Naive B cell (primary cell): Measurements from ENCODE around the gene HTRA3. TPM values are rescaled to one million over a fixed set of nuclear protein-coding genes. Genes with fewer than 3 reads are reported as not detected.

Experiments
- ATAC-seq, 2 donors: fragments of 150-1000 bp; cut with Tn5 transposase; 2 replicates each; pipeline ENCODE4 v1.10.0; 2021; ENCODE audit warnings: low read depth in 2 of 2, mild to moderate bottlenecking in 2 of 2, moderate library complexity in 2 of 2
- DNase-seq: peaks from one replicate; pipeline ENCODE4 v3.0.0; 2022
- H3K27ac Mint-ChIP-seq, 6 donors: one replicate each; pipeline ENCODE4 v1.8.0; 2020 to 2022; ENCODE audit warnings: mild to moderate bottlenecking in 6 of 6, mixed read lengths in 6 of 6, moderate library complexity in 5 of 6, inconsistent platforms in 2 of 6
- H3K27me3 Mint-ChIP-seq, 3 donors: one replicate each; pipeline ENCODE4 v1.8.0; 2021 to 2022; ENCODE audit warnings: mixed read lengths in 3 of 3, mild to moderate bottlenecking in 1 of 3
- H3K36me3 Mint-ChIP-seq, 2 donors: one replicate each; pipeline ENCODE4 v1.8.0; 2020 to 2022; ENCODE audit warnings: mixed read lengths in 2 of 2, inconsistent platforms in 1 of 2, mild to moderate bottlenecking in 1 of 2
- H3K4me1 Mint-ChIP-seq, 3 donors: one replicate each; pipeline ENCODE4 v1.8.0; 2020 to 2022; ENCODE audit warnings: mixed read lengths in 3 of 3, inconsistent platforms in 1 of 3, mild to moderate bottlenecking in 1 of 3, moderate library complexity in 1 of 3
- H3K4me3 Mint-ChIP-seq, 8 donors: one replicate each; pipeline ENCODE4 v1.8.0; 2020 to 2022; ENCODE audit warnings: mild to moderate bottlenecking in 8 of 8, mixed read lengths in 8 of 8, moderate library complexity in 8 of 8, inconsistent platforms in 2 of 8
- H3K9me3 Mint-ChIP-seq, 7 donors: one replicate each; pipeline ENCODE4 v1.8.0; 2020 to 2022; ENCODE audit warnings: mixed read lengths in 7 of 7, mild to moderate bottlenecking in 5 of 7, inconsistent platforms in 2 of 7, moderate library complexity in 1 of 7
- polyA plus RNA-seq, 6 donors: library from polyadenylated mRNA; unstranded; fragments of 300-500 nt; fragmentation: Illumina TruSeq; gene quantifications; one replicate each; pipeline ENCODE4 v1.2.3, GENCODE V29; 2021; ENCODE audit warnings: low read depth in 6 of 6

The HTRA3 gene
- polyA plus RNA-seq, 6 donors from 2014 or later = not detected

- no peak for DNase-seq
- peaks cover 4 to 12% (median 8%) of the 10 kb centered on the region in 3 donors for H3K4me1 Mint-ChIP-seq
- ATAC-seq = no peak
- H3K9me3 Mint-ChIP-seq = peaks cover 0 to 7% (median 2%) of the 10 kb centered on the region in 7 donors
- no peak overlapping the region for H3K4me3 Mint-ChIP-seq
- no peaks in the 10 kb centered on the region for H3K36me3 Mint-ChIP-seq
- H3K27me3 Mint-ChIP-seq = peaks cover 0 to 5% (median 0%) of the 10 kb centered on the region in 3 donors
- H3K27ac Mint-ChIP-seq = peak overlapping the region in 1 of 6 donors; percentile 47
These were observed 24.5 kb downstream of the HTRA3 start for GRCh38 chr4:8294036-8294435.

GRCh38 chr4:8294775-8295174 is 25.2 kb downstream of the HTRA3 start:
- peak overlapping the region in 1 of 6 donors; percentile 14 for H3K27ac Mint-ChIP-seq
- DNase-seq (no peak), ATAC-seq (no peak)
- no peaks in the 10 kb centered on the region for H3K36me3 Mint-ChIP-seq
- H3K9me3 Mint-ChIP-seq = peaks cover 0 to 7% (median 2%) of the 10 kb centered on the region in 7 donors
- H3K4me1 Mint-ChIP-seq = peaks cover 4 to 12% (median 8%) of the 10 kb centered on the region in 3 donors
- peaks cover 0 to 5% (median 0%) of the 10 kb centered on the region in 3 donors for H3K27me3 Mint-ChIP-seq
- H3K4me3 Mint-ChIP-seq = no peak overlapping the region

DNA sequence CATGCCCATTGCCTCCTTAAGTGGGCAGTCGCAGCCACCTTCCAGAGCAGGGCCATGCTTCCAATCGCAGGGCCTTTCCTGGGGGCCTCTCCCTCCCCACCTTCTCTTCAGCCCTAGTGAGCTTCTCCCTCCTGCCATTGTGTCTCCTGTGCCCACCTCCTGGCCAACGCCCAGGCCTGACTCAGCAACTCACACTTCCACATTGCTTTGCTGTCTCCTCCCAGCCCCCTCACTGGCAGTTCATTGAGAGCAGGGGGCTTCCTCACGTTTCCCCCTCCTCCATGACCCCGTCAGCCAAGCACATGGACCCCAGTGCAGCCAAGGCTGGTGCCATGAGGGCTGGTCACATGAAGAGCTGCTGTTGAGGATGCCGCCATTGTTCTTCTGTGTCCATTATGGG is 25.9 kb downstream of the HTRA3 start:
- Mint-ChIP-seq H3K9me3 (peaks cover 0 to 7% (median 5%) of the 10 kb centered on the region in 7 donors), H3K4me1 (peaks cover 1 to 10% (median 8%) of the 10 kb centered on the region in 3 donors), H3K27ac (no peak overlapping the region), H3K27me3 (peaks cover 0 to 5% (median 0%) of the 10 kb centered on the region in 3 donors), H3K4me3 (no peak overlapping the region), H3K36me3 (peaks cover 0 to 2% of the 10 kb centered on the region in 2 donors)
- DNase-seq = no peak
- ATAC-seq = no peak

- Mint-ChIP-seq H3K4me3 (no peak overlapping the region), H3K27ac (no peak overlapping the region), H3K36me3 (peaks cover 0 to 10% of the 10 kb centered on the region in 2 donors), H3K9me3 (peaks cover 4 to 15% (median 10%) of the 10 kb centered on the region in 7 donors), H3K4me1 (peaks cover 1 to 7% (median 3%) of the 10 kb centered on the region in 3 donors), H3K27me3 (peaks cover 0 to 5% (median 0%) of the 10 kb centered on the region in 3 donors)
- ATAC-seq = no peak
- no peak for DNase-seq
These were observed 26.9 kb downstream of the HTRA3 start for GRCh38 chr4:8296491-8296890.

DNA sequence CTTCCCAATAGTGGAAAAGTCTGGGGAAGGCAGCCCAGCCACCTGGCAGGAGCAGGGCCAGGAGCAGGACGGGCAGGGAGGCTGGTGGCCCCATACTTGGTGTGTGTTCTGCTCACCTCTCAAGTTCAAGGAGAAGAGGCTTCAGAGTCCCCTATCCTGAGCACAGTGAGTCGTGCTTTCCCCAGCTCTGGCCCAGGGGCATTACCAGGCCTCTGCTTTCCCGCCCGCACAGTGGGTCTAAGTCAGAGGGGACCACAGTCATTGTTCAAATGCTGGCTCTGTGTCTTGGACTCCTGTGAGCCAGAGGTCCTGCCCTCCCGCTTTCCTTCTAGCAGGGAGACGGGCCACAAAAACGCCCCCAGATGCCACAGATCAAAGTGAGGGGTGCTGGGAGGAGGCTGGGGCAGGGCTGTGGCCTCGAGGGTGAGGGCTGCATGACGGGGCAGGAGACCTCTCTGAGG is 27.6 kb downstream of the HTRA3 start:
- H3K36me3 Mint-ChIP-seq = peaks cover 0 to 10% of the 10 kb centered on the region in 2 donors
- H3K27ac Mint-ChIP-seq = no peak overlapping the region
- H3K27me3 Mint-ChIP-seq = peaks cover 0 to 7% (median 5%) of the 10 kb centered on the region in 3 donors
- H3K9me3 Mint-ChIP-seq = peaks cover 4 to 15% (median 10%) of the 10 kb centered on the region in 7 donors
- ATAC-seq (no peak), DNase-seq (no peak)
- H3K4me3 Mint-ChIP-seq = no peak overlapping the region
- H3K4me1 Mint-ChIP-seq = peaks cover 0 to 5% (median 1%) of the 10 kb centered on the region in 3 donors

- Mint-ChIP-seq H3K27ac (no peak overlapping the region), H3K9me3 (peaks cover 4 to 19% (median 13%) of the 10 kb centered on the region in 7 donors), H3K4me1 (peaks cover 0 to 5% (median 1%) of the 10 kb centered on the region in 3 donors), H3K36me3 (peaks cover 0 to 14% of the 10 kb centered on the region in 2 donors), H3K4me3 (no peak overlapping the region), H3K27me3 (peaks cover 0 to 14% (median 10%) of the 10 kb centered on the region in 3 donors)
- ATAC-seq = no peak
- DNase-seq = no peak
These were observed 28.3 kb downstream of the HTRA3 start for GRCh38 chr4:8297691-8298485.

DNA sequence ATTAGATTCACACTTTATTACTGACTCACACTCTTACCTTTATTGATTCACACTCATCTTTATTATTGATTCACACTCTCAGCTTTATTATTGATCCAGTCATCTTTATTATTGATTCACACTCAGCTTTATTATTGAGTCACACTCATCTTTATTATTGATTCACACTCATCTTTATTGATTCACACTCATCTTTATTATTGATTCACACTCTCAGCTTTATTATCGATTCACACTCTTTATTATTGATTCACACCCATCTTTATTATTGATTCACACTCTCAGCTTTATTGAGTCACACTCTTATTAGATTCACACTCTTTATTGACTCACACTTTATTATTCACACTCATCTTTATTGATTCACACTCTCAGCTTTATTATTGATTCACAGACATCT is 31.3 kb downstream of the HTRA3 start:
- ATAC-seq (no peak), DNase-seq (no peak)
- Mint-ChIP-seq H3K27me3 (peaks cover 3 to 26% (median 20%) of the 10 kb centered on the region in 3 donors), H3K9me3 (peaks cover 0 to 19% (median 13%) of the 10 kb centered on the region in 7 donors), H3K4me1 (peaks cover 0 to 3% (median 0%) of the 10 kb centered on the region in 3 donors), H3K4me3 (no peak overlapping the region), H3K36me3 (peaks cover 0 to 25% of the 10 kb centered on the region in 2 donors), H3K27ac (no peak overlapping the region)

- DNase-seq (no peak), ATAC-seq (no peak)
- Mint-ChIP-seq H3K9me3 (peaks cover 0 to 19% (median 13%) of the 10 kb centered on the region in 7 donors), H3K36me3 (peaks cover 0 to 25% of the 10 kb centered on the region in 2 donors), H3K27me3 (peaks cover 3 to 26% (median 26%) of the 10 kb centered on the region in 3 donors), H3K4me1 (peaks cover 0 to 3% (median 0%) of the 10 kb centered on the region in 3 donors), H3K27ac (no peak overlapping the region), H3K4me3 (no peak overlapping the region)
These were observed 32.5 kb downstream of the HTRA3 start for GRCh38 chr4:8301851-8302730.

GRCh38 chr4:8303081-8303480 is 33.5 kb downstream of the HTRA3 start:
- no peak for DNase-seq
- no peak overlapping the region for H3K4me3 Mint-ChIP-seq
- H3K27ac Mint-ChIP-seq = no peak overlapping the region
- peaks cover 0 to 19% (median 13%) of the 10 kb centered on the region in 7 donors for H3K9me3 Mint-ChIP-seq
- peaks cover 3 to 26% (median 24%) of the 10 kb centered on the region in 3 donors for H3K27me3 Mint-ChIP-seq
- H3K36me3 Mint-ChIP-seq = peaks cover 0 to 25% of the 10 kb centered on the region in 2 donors
- ATAC-seq = no peak
- peaks cover 0 to 3% (median 0%) of the 10 kb centered on the region in 3 donors for H3K4me1 Mint-ChIP-seq

DNA sequence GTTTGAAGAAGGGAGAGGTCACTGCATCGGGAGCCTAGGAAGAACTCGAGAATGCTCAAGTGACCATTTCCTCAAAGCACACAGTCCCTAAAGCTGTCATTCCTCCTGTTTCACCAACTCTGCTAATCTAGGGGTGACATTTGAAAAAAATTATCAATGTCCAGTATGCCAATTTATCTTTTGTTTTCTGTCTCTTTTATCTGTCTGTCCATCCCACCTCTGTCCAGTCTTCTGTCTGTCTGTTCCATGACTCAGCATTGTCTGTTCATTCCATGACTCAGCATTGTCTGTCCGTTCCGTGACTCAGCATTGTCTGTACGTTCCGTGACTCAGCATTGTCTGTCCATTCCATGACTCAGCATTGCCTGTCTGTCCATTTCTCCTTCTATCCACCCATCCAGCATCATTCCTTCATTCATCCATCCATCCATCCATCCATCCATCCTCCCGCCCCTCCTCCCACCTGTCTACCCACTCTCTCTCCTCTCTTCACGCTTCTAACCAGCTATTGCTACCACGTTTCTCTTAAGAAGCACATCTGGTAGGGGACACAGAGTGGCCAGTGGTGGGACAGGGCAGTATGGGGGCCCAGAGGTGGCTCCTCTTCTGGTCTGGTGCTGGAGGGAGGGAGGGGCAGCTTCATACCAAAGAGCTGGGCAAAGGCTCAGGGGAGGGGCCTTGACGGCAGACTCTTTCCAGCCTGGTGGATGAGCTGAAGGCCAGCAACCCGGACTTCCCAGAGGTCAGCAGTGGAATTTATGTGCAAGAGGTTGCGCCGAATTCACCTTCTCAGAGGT is 34.1 kb downstream of the HTRA3 start:
- H3K27ac Mint-ChIP-seq = peak overlapping the region in 1 of 6 donors; percentile 43
- ATAC-seq = no peak
- H3K9me3 Mint-ChIP-seq = peaks cover 0 to 19% (median 13%) of the 10 kb centered on the region in 7 donors
- no peak for DNase-seq
- peaks cover 3 to 26% (median 24%) of the 10 kb centered on the region in 3 donors for H3K27me3 Mint-ChIP-seq
- H3K36me3 Mint-ChIP-seq = peaks cover 0 to 25% of the 10 kb centered on the region in 2 donors
- peaks cover 0 to 3% (median 0%) of the 10 kb centered on the region in 3 donors for H3K4me1 Mint-ChIP-seq
- no peak overlapping the region for H3K4me3 Mint-ChIP-seq

DNA sequence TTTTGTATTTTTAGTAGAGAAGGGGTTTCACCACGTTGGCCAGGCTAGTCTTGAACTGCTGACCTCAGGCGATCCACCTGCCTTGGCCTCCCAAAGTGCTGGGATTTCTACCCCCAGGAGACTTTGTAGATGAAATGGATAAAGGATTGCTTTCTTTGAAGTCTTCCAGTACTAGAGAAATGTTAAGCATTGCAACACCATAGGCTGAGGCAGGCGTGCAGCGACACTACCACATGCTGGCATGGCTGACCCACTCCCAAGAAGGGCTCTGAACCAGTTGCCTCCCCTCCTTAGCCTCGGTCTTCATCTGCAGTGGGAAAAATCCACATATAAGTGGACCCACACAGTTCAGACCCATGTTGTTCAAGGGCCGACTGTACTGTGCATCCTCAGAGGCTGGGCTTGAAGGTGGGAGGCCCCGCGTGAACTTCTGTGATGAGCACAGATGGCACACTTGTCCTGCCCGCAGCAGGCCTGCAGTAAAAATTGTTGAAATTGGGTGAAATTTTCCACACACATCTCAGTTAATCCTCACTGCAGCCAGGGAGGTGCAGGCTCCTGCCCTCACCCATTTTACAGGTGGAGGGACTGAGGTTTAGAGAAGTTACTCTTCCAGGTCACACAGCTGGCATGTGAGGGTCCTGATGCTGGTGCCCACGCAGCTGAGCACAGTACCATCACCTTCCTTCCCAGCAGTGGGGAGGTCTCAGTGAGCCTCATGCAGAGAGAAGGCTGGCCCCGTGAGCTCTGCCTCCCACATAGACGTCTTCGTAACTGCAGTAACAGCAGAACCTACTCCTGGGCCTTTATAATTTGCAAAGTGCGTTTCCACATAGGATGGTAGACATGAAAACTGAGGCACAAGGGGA is 35.5 kb downstream of the HTRA3 start:
- Mint-ChIP-seq H3K9me3 (peaks cover 0 to 19% (median 12%) of the 10 kb centered on the region in 7 donors), H3K4me1 (peaks cover 0 to 3% (median 0%) of the 10 kb centered on the region in 3 donors), H3K27me3 (peaks cover 7 to 33% (median 26%) of the 10 kb centered on the region in 3 donors), H3K4me3 (no peak overlapping the region), H3K27ac (no peak overlapping the region), H3K36me3 (peaks cover 0 to 25% of the 10 kb centered on the region in 2 donors)
- no peak for DNase-seq
- ATAC-seq = no peak
